ENCODE data around the gene AHCYL2. TPM values are rescaled to one million over a fixed set of nuclear protein-coding genes. Genes with fewer than 3 reads are reported as not detected.

The AHCYL2 gene
- total RNA-seq, 1 experiment from 2014 or later = 23.2 TPM

DNA sequence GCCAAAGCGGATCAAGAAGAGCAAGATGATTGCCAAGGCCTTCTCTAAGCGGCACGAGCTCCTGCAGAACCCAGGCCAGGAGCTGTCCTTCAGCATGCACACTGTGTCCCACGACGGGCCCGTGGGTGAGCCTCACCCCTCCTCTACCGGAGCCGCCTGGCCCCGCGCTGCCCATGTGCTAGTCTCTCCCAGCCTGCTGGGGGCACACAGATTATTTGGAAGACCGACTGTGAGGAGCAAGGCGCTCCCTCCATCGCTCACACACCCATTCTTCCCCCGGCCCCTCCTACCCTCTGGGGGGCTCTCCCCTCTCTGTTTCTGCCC lies 13.9 kb upstream of the AHCYL2 start:
- H3K4me1 Mint-ChIP-seq = peaks cover 4 to 5% of the 10 kb centered on the region in 2 experiments
- Histone ChIP-seq H4K8ac (replicated peaks; ENCODE audit: insufficient read length, low read depth, low read length) (no peak overlapping the region), H3K79me1 (ENCODE audit: insufficient read depth, low read depth, low read length, poor library complexity, severe bottlenecking) (no peaks in the 10 kb centered on the region), H3K14ac (ENCODE audit: insufficient read depth, low read length) (no peak overlapping the region), H3K9ac (ENCODE audit: extremely low read depth, insufficient read length, low read length) (no peak overlapping the region), H3K4me1 (ENCODE audit: insufficient read depth, low read length) (no peaks in the 10 kb centered on the region), H2AK5ac (ENCODE audit: insufficient read length, low read length) (no peak overlapping the region), H4K91ac (ENCODE audit: insufficient read length, low read depth, low read length) (no peak overlapping the region), H3K4ac (ENCODE audit: low read depth, low read length) (no peak overlapping the region), H3K18ac (ENCODE audit: insufficient read length, low read depth, low read length) (no peak overlapping the region), H2BK20ac (ENCODE audit: low read depth, low read length, poor library complexity, severe bottlenecking) (no peak overlapping the region), H3K56ac (ENCODE audit: insufficient read length, low read depth, low read length) (no peak overlapping the region), H2BK12ac (ENCODE audit: insufficient read length, low read depth, low read length) (no peak overlapping the region), H3K9me3 (ENCODE audit: control insufficient read depth, low read depth, low read length) (no peaks in the 10 kb centered on the region), H3K27me3 (ENCODE audit: insufficient read depth, low read length) (no peaks in the 10 kb centered on the region), H2BK15ac (ENCODE audit: low read depth, low read length) (no peak overlapping the region), H4K20me1 (ENCODE audit: control insufficient read depth, insufficient read depth, insufficient read length) (no peaks in the 10 kb centered on the region), H4K5ac (ENCODE audit: insufficient read length, low read depth, low read length) (no peak overlapping the region), H3K23me2 (ENCODE audit: insufficient read length, low read depth, low read length, poor library complexity, severe bottlenecking) (no peaks in the 10 kb centered on the region), H2BK120ac (ENCODE audit: low read depth, low read length, poor library complexity, severe bottlenecking) (no peak overlapping the region), H2BK5ac (ENCODE audit: insufficient read length, low read length) (no peak overlapping the region), H3K27ac (ENCODE audit: insufficient read length, low read depth, low read length) (no peak overlapping the region), H2AFZ (ENCODE audit: low read length) (no peak overlapping the region), H3T11ph (ENCODE audit: low read length) (no peak overlapping the region), H3K23ac (ENCODE audit: insufficient read length, low read depth, low read length) (no peak overlapping the region), H3K4me2 (ENCODE audit: insufficient read depth, insufficient read length, low read length) (no peak overlapping the region), H3K79me2 (ENCODE audit: insufficient read depth, low read length) (no peaks in the 10 kb centered on the region)
- TF ChIP-seq CTCF (conservative IDR thresholded peaks at IDR 0.05) = no peak
- no peak for DNase-seq
- no peaks in the 10 kb centered on the region; the same call in 1 of the 2 replicates for H3K27me3 Mint-ChIP-seq (ENCODE audit: low read depth)
- WGBS (ENCODE audit: extremely low coverage, insufficient read length, low lambda C conversion rate) = no CpG with 5 or more reads among the region's 14 CpGs
- H3K4me3 Mint-ChIP-seq = no peak overlapping the region
- no peak overlapping the region; a peak in 1 of 7 replicates for H3K27ac Mint-ChIP-seq
- H3K36me3 Mint-ChIP-seq (ENCODE audit: insufficient read depth in 1 of 3, low read depth in 3 of 3) = peaks cover 27 to 73% (median 66%) of the 10 kb centered on the region in 3 experiments
- peaks cover 11 to 15% of the 10 kb centered on the region in 2 experiments for H3K9me3 Mint-ChIP-seq

All from H9 (cell line).